Activated T-helper 1 cell treated with Interleukin-2 at 50 U/mL for 16 hours (primary cell): Measurements from ENCODE around the gene CCDC24.

Experiments used
- DNase-seq: peaks from one replicate; pipeline ENCODE4 v3.0.0-alpha.2; 2020; ENCODE audit warnings: low read depth

Gene CCDC24

DNA sequence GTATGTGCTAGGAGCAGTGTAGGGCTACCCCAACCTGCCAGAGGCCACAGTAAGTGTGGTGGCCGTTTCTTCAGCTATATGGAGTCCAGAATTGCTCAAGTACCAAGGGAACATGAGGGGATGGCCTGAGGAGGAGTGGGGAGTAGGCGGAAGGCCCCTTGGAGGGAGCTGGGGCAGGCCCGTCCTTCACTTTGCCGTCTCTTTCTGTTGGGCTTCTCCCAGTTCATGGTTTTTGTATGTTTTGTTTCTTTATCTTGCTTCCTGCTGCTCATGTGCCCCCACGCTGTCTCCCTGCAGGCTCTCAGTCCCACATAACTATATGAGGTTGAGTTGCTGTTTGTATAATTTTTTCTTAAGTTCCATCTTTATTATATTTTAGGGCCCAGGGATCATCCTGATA, 27.5 kb upstream of the CCDC24 start:
- DNase-seq: no peak

DNA sequence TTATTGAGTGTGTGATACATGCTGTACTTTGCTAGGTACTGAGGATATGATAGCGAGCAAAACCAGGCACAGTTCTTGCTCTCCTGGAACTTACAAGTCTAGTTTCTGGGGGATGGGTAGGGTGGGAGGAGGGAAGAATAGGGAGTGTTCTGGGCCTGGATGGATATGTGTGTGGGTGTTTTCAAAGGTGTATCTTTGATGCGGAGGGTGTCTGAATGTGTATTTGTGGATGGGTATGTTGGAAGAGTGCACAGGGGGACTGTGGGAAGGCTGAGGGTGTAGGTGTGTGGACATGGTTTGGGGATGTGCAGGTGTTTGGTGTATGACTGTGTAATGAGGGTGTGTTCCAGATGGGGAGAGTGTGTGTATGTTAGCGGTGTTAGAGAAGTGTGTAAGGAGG, 26.1 kb upstream of the CCDC24 start:
- no peak for DNase-seq

DNA sequence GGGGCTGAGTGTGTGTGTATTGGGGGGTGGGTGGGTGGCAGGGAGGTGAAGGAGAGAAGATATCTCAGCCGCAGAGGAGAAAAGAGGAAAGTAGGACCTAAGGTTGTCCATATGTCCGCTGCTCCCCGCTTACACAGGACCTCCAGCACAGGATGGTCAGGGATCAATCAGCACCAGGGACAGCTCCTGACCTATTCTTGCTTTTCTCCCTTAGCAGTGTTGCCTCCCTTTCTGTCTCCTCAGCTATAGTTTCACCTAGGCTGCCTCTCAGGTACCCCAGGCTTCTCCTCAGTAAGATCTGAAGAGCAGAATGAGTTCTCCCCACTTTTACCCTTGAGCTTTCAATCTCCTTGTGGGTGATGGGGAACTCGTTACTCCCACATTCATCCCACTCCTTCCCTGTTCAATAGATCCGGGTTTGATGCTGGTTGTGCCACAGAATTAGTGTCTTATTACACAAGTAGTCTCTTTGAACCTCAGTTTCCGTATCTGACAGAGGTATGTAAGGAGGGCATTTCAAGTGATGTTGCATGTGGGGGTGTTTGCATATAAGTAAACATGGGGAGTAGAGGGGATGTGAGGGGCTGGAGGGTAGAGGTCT, 23.0 kb upstream of the CCDC24 start:
- no peak for DNase-seq

DNA sequence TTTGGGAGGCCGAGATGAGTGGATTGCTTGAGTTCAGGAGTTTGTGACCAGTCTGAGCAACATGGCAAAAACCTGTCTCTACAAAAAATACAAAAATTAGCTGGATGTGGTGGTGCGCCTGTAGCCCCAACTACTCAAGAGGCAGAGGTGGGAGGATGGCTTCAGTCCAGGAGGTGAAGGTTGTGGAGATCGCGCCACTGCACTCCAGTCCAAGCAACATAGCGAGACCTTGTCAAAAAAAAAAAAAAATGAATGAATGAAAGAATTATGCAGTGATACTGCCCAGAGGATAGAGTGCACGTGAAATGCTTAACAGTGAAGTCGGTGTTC, 22.0 kb upstream of the CCDC24 start:
- no peak for DNase-seq

DNA sequence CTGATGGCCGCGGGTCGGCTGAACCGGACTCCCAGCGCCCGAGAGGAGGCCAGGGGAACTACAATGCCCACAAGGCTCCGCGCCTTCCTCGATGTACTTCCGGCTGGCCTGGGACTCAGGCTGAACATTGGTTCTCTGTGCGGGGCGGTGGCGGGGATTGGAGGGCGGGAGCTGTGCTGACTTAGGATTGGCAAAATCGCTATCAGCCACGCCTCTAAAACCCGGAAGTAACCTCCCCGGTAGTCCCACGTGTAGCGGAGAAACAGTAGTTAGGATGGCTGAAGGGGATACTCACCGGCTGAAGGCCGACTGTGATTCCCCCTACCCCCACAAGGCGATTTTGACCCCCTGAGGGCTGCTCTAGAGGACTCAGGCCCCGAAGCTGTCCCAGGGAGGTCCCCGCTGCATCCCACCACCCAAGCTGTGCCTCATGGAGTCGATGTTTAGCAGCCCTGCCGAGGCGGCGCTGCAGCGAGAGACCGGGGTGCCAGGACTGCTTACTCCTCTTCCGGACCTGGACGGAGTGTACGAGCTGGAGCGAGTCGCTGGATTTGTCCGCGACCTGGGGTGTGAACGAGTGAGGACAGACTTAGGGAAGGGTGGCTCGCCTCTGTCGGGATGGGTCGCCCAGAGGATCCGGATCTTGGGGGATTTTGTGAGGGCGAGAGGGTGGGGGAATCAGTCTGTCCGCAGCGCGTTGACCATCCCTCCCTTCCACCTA, 21.5 kb upstream of the CCDC24 start, which contains the start of gene DPH2:
TSS of gene DPH2 (plus strand) at position 265 of the 721 bp plus-strand sequence. CDS start at position 431, 166 bp downstream.
- peak; percentile 90 for DNase-seq

DNA sequence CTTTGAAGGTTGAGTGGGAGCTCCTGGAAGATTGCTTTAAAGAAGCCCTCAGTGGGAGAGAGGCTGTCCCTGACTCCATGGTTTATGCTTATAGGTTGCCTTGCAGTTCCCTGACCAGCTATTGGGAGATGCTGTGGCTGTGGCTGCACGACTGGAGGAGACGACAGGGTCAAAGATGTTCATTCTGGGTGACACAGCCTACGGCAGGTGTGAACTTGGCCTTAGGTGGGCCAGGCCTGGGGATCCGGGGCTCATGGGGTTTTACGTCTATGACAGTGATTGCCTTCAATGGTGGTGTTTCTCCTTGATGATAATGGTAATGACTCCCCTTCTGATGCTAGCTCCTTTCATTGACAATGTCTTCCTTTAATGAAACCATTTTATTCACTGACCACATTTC, 20.9 kb upstream of the CCDC24 start:
- DNase-seq: no peak

DNA sequence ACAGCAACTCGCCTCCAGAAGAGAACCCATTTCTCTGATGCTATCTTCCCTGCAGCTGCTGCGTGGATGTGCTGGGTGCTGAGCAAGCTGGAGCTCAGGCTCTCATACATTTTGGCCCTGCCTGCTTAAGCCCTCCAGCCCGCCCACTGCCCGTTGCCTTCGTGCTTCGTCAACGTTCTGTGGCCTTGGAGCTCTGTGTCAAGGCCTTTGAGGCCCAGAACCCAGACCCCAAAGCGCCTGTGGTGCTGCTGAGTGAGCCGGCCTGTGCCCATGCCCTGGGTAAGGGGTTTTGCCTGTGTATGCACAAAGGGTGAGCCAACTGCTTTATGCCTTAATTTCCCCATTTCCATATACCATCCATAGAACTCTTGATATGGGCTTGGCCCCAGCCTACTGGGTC, 20.5 kb upstream of the CCDC24 start:
- DNase-seq: no peak

DNA sequence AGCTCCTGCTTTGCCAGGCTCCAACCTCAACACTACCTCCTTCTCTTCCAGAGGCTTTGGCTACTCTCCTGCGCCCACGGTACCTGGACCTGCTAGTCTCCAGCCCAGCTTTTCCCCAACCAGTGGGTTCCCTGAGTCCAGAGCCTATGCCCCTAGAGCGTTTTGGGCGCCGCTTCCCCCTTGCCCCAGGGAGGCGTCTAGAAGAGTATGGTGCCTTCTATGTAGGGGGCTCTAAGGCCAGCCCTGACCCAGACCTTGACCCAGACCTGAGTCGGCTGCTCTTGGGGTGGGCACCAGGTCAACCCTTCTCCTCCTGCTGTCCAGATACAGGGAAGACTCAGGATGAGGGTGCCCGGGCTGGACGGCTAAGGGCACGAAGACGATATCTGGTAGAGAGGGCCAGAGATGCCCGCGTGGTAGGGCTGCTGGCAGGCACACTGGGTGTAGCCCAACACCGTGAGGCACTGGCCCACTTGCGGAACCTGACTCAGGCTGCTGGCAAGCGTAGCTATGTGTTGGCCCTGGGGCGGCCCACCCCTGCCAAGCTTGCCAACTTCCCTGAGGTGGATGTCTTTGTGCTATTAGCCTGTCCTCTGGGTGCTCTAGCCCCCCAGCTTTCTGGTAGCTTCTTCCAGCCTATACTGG, 19.9 kb upstream of the CCDC24 start:
- no peak for DNase-seq

DNA sequence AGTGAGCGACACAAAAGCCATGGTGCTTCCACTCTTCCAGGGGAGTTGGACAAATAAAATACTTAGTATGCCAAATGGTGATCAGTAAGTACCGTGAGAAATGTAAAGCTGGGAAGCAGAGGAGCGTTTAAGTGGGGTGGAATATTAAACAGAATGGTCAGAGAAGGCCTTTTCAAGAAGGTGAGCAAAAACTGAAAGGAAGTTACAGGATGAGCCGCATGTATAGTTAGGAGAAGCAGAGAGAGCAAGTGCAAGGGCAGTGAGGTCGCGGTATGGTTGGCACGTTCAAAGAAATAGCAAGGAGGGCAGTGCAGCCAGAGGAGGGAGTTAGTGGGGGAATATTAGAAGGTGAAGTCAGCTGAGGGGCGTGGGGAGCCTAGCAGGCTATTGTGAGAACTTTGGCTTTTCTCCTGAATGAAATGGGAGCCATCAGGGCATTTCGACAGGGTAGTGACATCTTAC, 17.4 kb upstream of the CCDC24 start:
- no peak for DNase-seq

DNA sequence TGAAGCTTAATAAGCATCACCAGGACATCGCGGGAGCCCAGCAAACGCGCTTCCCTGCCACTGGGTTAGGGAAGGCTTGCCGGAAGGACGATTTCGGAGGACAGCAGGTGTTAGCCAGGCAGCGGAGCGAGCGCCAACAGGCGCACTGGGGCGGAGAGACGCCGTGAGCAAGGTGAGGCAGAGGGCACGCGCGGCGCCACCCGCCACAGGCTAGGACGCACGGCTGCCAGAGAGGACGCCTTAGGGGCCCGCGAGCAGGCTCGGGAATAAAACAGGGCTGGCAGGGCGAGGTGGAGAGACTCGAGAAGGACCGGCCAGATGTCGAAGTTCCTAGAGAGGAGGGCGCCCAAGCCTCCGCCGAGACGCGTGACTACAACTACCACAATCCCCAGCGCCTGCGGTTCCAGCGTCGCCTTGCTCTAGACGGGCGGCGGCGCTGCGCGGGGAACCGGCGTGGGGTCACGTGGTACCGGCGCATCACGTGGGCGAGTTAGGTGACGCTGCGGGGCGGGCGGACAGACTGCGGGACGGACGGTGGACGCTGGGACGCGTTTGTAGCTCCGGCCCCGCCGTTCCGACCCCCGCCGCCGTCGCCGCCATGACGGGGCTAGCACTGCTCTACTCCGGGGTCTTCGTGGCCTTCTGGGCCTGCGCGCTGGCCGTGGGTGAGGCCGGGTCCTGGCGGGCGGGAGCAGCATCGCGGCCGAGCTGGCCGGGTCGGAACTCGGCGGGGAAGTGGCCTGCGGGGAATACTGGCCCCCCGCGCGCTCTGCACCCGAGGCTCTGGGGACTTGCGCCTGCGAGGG, 16.8 kb upstream of the CCDC24 start, which contains the start of gene ATP6V0B:
TSS of gene ATP6V0B (plus strand) at position 518 of the 806 bp plus-strand sequence. CDS start at position 599, 81 bp downstream.
- DNase-seq: peak; percentile 87

DNA sequence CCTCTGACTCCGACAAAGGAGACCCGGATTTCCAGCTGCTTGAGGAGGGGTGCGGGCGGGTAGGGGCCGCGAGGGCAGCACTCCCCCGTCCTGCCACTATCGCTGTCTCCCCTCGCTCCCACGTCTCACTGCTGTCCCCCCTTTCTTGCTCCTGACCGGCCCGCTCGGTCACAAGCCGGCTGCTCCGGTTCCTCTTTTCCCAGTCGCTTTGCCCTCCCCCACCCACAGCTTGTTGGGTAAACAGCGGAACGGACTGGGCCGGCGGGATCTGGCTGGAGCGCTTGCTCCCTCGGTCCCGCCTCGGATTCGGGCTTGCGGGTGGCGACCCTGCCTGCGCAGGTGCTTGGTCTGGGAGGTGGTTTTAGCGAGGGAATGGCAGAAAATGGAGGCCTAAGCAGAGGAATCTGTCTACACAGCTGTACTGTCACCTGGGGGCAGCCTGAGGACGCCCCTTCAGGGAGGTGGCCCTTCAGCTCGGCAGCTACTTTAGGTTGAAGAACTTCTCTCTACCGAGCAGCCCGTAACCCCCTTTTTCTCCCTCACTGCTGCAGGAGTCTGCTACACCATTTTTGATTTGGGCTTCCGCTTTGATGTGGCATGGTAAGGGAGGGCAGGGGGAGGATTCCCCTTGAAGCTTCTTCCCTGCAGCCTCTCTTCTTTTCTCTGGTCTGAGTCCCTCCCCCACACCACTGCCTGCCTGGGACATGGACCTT, 16.0 kb upstream of the CCDC24 start:
- peak; percentile 10 for DNase-seq

DNA sequence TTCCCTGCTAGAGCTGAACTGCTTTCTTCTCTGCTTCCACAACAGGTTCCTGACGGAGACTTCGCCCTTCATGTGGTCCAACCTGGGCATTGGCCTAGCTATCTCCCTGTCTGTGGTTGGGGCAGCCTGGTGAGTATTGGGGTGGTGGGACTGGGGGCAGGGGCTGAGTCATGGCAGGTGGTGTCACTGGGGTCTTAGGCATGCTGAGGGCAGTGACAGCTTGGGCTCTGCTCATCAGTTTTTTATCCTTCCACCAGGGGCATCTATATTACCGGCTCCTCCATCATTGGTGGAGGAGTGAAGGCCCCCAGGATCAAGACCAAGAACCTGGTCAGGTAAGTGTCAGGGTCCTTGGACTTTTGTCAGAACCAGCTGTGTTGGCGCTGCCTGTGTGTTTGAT, 15.4 kb upstream of the CCDC24 start:
- no peak for DNase-seq

DNA sequence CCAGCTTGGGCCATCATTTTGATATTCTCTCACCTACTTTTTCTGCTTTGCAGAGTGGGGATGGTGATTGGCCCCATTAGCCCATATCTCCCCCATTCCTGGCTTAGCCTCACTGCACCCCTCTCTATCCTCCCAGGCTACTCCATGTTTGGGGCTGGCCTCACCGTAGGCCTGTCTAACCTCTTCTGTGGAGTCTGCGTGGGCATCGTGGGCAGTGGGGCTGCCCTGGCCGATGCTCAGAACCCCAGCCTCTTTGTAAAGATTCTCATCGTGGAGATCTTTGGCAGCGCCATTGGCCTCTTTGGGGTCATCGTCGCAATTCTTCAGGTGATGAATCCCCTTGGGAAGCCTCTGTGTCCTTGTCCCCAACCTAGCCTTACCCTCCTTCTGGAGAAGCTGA, 14.5 kb upstream of the CCDC24 start:
- no peak for DNase-seq

DNA sequence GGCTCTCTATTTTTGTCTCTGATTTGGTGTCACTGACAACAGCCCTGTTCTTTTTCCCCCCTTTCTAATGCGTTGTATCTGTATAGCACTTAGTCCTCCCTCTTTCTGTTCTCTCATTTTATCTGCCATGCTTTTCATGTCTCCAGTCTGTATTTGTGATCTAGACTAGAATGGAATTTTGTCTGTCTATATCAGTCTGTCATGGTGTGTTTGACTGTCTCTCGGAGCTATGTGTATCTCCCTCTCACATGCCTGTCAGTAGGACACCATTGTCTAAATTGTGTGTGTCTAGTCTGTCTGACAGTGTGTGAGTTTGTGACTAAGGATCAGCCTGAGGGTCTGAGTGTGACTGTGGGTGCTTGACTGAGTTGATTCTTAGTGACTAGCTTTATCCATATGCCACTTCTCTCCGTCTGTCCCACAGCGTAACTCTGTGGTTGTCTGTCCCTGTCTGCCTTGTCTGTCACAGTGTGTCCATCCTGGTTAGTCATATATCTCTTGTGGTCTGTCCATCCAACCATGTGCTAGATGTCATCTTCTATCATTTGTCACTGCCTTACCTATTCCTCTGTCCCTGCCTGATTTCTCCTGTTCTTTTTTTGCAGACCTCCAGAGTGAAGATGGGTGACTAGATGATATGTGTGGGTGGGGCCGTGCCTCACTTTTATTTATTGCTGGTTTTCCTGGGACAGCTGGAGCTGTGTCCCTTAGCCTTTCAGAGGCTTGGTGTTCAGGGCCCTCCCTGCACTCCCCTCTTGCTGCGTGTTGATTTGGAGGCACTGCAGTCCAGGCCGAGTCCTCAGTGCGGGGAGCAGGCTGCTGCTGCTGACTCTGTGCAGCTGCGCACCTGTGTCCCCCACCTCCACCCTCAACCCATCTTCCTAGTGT, 13.8 kb upstream of the CCDC24 start:
- no peak for DNase-seq

DNA sequence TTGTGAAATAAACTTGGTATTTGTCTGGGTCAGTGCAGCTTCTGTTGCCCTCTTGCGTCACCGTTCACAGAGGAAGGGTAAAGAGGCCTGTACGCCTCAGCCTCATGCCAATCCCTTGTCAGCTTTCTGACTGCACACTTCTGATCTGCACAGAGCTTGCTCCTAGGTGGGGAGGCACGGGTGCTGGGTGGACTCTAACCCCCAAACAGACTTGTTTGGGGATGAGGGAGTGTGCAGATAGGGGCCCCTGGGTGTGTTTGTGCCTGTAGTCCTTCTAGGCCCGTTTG, 13.2 kb upstream of the CCDC24 start:
- no peak for DNase-seq

DNA sequence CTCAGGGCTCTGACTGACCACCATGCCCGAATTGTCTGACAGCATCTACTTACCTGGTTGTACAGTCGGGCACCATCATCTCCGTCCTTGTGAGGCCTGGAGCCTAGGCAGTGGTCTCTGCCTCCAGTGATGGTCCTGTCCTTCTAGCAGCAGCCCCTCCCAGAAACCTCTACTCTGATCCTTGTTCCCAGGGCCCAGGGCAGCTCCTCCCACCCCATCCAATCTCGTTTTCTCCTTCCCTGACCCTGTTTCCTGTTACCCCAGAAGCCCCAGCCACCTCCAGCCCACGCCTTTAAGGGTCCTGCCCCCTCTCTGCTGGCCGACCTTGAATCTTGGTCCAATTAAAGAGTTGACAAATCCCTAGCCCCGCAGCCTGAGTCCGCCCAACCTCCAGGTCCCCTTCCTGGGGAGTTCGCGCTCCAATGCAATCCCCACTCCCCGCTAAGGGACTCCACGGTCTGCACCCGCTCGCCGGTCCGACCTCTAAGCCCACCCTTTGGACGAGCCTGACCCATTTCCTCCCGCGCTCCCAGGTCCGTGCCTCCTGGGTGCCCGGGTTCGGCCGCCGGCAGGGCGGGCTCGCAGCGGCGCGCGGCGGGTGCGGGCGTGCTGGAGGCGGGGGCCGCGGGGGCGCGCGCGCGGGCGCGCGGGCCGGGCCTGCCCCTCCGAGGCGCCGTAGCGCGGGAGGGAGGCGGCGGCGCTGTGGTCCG, 12.7 kb upstream of the CCDC24 start, which contains the start of gene B4GALT2:
TSS of gene B4GALT2 (plus strand) at position 660 of the 710 bp plus-strand sequence. CDS start 1,951 bp downstream, outside the sequence.
- no peak for DNase-seq

DNA sequence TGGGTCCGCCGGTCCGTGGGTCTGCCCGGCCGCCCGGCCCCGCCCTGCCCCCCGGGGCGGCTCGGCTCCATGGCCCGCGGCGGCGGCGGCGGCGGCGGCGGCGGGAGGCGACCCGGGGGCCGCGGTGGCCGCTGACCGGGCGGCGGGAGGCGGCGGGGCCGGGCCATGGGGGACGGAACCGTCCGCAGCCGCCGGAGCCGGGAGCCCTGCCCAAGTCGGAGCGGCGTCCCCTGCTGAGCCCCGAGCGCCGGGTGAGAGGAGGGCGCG, 12.2 kb upstream of the CCDC24 start:
- DNase-seq: no peak

DNA sequence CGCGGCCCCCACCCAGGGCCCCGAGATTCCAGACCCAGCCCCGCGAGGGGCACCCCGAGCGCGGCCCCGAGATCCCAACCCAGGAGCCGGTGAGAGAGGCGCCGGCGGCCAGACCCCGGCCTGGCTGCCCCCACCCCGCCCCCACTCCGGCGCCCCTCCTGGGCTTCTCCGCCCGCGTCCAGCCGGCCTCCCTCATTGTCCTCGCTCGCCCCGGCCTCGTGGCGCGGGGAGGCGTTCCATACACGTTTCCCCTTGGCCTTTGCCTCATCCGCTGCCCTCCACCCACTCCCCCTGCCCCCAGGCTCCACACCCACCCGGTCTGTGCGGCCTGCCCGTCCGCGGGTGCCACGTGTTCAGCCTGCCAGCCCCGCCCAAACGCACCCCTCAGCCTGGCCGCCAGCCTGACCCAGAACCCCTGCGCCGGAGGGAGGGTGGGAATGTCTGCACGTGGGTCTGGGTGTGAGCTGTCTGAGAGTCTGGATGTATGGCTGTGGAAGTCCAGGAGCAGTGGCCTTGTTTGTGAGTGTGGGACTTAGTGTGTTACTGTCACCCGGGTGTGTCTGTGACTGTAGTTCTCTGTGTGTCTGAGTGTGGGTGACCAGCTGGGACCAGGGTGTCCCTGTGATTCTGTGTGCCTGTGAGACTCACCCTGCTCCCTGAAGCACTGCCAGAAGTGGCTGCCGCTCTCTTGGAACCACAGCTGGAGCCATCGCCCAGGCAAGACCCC, 11.7 kb upstream of the CCDC24 start:
- no peak for DNase-seq

DNA sequence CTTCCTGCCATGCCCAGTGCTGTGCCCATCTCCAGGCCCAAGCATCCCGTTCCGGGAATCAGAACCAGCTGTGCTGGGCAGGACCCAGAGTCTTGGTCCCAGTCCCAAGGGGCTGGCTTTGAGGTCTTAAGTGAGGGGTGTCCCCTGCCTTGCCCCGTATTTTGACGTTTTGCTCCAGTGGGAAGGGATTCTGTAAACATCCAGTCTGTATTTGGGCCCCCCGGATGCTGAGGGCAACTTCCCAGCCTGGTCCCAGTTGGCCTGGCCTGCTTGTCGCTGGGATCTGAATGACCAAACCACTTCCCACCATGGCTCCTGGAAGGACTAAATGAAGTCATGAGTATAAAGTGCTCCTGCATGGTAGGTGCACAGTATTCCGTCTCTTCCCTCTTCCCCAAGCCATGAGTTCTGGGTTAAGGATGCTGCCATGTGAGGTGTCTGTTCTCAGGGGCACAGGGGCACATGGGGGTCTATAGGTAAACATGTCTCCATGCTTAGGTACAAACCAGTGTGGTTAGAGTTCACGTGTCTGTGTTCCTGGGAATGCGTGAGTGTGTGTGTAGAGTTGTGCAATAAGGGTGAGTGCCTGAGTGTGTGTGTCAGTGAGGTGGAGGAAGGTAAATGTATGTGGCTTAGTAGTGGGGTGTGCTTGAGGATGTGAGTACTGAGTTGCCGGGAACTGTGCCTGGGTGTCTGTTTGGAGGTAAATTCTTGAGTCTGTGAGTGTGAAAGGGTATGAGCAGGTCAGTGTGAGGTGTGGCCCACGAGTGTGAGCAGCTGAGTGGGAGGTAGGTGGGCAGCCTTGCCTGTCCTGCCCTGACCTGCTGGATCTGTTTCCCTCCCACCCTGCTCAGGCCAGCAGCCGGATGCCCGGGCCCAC, 10.9 kb upstream of the CCDC24 start:
- no peak for DNase-seq
